HG02943 (cell line): ENCODE data around the gene DMTF1.
A peak's percentile ranks its signal among the peaks of the same experiment; 100 is the strongest.
"Not testable (repeated sequence)": the region's sequence is repeated elsewhere in the genome, so short reads cannot be mapped to it uniquely, and the experiment has no call there.

Experiments used
- ATAC-seq: cut with Tn5 transposase; IDR thresholded peaks from one replicate; pipeline ENCODE4 v1.9.1; 2021; ENCODE audit warnings: mild to moderate bottlenecking, low read depth, moderate library complexity; ENCODE audit not compliant: unreplicated experiment

DMTF1 gene

GRCh38 chr7:87192784-87193487, 40.7 kb downstream of the DMTF1 start:
- no peak for ATAC-seq

- ATAC-seq: no peak
Measured at GRCh38 chr7:87193912-87194311, 41.7 kb downstream of the DMTF1 start.

GRCh38 chr7:87199241-87199640, 47.0 kb downstream of the DMTF1 start:
- ATAC-seq: no peak

- ATAC-seq: no peak
Measured at GRCh38 chr7:87199700-87200450, 47.6 kb downstream of the DMTF1 start.

GRCh38 chr7:87202208-87202607, 50.0 kb downstream of the DMTF1 start:
- no peak for ATAC-seq

GRCh38 chr7:87202705-87203104, 50.5 kb downstream of the DMTF1 start:
- ATAC-seq: no peak

GRCh38 chr7:87203929-87204328, 51.7 kb downstream of the DMTF1 start:
- not testable (repeated sequence) for ATAC-seq

GRCh38 chr7:87204933-87205332, 52.7 kb downstream of the DMTF1 start:
- ATAC-seq: no peak

- not testable (repeated sequence) for ATAC-seq
Measured at GRCh38 chr7:87205701-87206100, 53.4 kb downstream of the DMTF1 start.

GRCh38 chr7:87206361-87206760, 54.1 kb downstream of the DMTF1 start:
- no peak for ATAC-seq

- ATAC-seq: no peak
Measured at GRCh38 chr7:87209295-87209924, 57.2 kb downstream of the DMTF1 start.

GRCh38 chr7:87210506-87210905, 58.3 kb downstream of the DMTF1 start:
- no peak for ATAC-seq

- no peak for ATAC-seq
Measured at GRCh38 chr7:87212498-87212897, 60.2 kb downstream of the DMTF1 start.

GRCh38 chr7:87213252-87213651, 61.0 kb downstream of the DMTF1 start:
- ATAC-seq: no peak

- ATAC-seq: no peak
Measured at GRCh38 chr7:87213811-87214210, 61.6 kb downstream of the DMTF1 start.

- ATAC-seq: no peak
Measured at GRCh38 chr7:87215046-87215445, 62.8 kb downstream of the DMTF1 start.

- ATAC-seq: peak; percentile 50
Measured at GRCh38 chr7:87216701-87217508, 64.7 kb downstream of the DMTF1 start.

GRCh38 chr7:87217983-87218653, 65.9 kb downstream of the DMTF1 start:
- ATAC-seq: no peak

- ATAC-seq: peak; percentile 10
Measured at GRCh38 chr7:87218796-87219544, 66.7 kb downstream of the DMTF1 start.
